ENCODE results near the gene RNMT. TPM values are rescaled to one million over a fixed set of nuclear protein-coding genes. Genes with fewer than 3 reads are reported as not detected.

RNMT gene
- total RNA-seq, 2 experiments from 2014 or later, result 63.0 to 64.5 TPM

Other genes starting within 250 kb of the RNMT start
- 10 to 100 TPM; 51.9 to 58.1 TPM for gene FAM210A, start 115 bp upstream of the RNMT start, total RNA-seq
- not detected for gene MC5R, start 97.5 kb downstream of the RNMT start, total RNA-seq
- gene MC2R, start 188.9 kb downstream of the RNMT start, total RNA-seq, result not detected